Neural cell (in vitro differentiated cells): ENCODE data around the gene CKM.

Experiments used
- EP300 ChIP-seq: fragments of 450-650 bp; conservative IDR thresholded peaks from 2 replicates; pipeline ENCODE4 v1.6.1; 2014; ENCODE audit warnings: antibody characterized with exemption, mild to moderate bottlenecking, moderate library complexity; ENCODE audit not compliant: poor library complexity, severe bottlenecking
- POLR2AphosphoS5 ChIP-seq: IDR thresholded peaks from 2 replicates; pipeline ENCODE4 v1.6.1; 2012
- TF ChIP-seq, protein P1 (sequence below): fragments of 450-650 bp; IDR thresholded peaks from 2 replicates; pipeline ENCODE4 v1.5.1; 2014; ENCODE audit warnings: antibody characterized with exemption, mild to moderate bottlenecking, moderate library complexity; ENCODE audit not compliant: poor library complexity, severe bottlenecking

DNA sequence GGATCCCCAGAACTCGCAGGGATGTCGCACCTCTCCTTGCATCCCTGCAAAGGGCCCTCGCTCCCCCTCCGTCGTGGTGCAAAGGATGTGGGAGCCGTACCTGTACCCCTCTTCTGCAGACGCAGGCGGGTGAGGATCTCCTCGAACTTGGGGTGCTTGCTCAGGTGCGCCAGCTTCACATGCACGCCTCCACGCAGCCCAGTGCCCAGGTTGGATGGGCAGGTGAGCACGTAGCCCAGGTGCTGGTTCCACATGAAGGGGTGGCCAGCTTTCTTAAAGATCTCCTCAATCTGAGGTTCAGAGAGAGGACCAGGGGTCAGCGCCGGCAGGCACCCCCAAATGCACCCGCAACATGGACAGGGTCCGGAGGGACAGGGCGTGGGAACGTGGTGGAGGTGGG, 15.3 kb downstream of the CKM start:
- TF ChIP-seq, protein P1, sequence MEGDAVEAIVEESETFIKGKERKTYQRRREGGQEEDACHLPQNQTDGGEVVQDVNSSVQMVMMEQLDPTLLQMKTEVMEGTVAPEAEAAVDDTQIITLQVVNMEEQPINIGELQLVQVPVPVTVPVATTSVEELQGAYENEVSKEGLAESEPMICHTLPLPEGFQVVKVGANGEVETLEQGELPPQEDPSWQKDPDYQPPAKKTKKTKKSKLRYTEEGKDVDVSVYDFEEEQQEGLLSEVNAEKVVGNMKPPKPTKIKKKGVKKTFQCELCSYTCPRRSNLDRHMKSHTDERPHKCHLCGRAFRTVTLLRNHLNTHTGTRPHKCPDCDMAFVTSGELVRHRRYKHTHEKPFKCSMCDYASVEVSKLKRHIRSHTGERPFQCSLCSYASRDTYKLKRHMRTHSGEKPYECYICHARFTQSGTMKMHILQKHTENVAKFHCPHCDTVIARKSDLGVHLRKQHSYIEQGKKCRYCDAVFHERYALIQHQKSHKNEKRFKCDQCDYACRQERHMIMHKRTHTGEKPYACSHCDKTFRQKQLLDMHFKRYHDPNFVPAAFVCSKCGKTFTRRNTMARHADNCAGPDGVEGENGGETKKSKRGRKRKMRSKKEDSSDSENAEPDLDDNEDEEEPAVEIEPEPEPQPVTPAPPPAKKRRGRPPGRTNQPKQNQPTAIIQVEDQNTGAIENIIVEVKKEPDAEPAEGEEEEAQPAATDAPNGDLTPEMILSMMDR, result no peak
- TF ChIP-seq POLR2AphosphoS5 (no peak), EP300 (no peak)
